Mucosa of descending colon (tissue), 3 donors: ENCODE data around the gene SEC16A. TPM values are rescaled to one million over a fixed set of nuclear protein-coding genes. Genes with fewer than 3 reads are reported as not detected.

ENCODE experiments used
- ATAC-seq: fragments of 200-7000 bp; cut with Tn5 transposase; one replicate; pipeline ENCODE4 v1.9.1; 2020; ENCODE audit warnings: mild to moderate bottlenecking, moderate library complexity
- DNase-seq, 3 donors: peaks; one replicate each; pipeline ENCODE4 v3.0.0-alpha.2; 2020
- H3K36me3 ChIP-seq: fragments of 200-600 bp; one replicate; pipeline ENCODE4 v1.8.0; 2021; ENCODE audit warnings: low read depth, mild to moderate bottlenecking
- H3K4me1 ChIP-seq: fragments of 200-600 bp; one replicate; pipeline ENCODE4 v1.8.0; 2021; ENCODE audit warnings: low read depth, mild to moderate bottlenecking
- H3K4me3 ChIP-seq: fragments of 200-600 bp; one replicate; pipeline ENCODE4 v1.8.0; 2021; ENCODE audit warnings: mild to moderate bottlenecking
- H3K9me3 ChIP-seq: fragments of 200-600 bp; one replicate; pipeline ENCODE4 v1.8.0; 2021; ENCODE audit warnings: mild to moderate bottlenecking
- CTCF ChIP-seq: fragments of 200-600 bp; IDR thresholded peaks from one replicate; pipeline ENCODE4 v1.8.0; 2022; ENCODE audit warnings: antibody characterized with exemption, mild to moderate bottlenecking
- intact Hi-C, 2 donors: fragments of 100-400 bp; cut with DNase I in 1 of 2; cut with micrococcal nuclease in 1 of 2; formaldehyde crosslinking; loops; one replicate each; pipeline versions ENCODE4 v1.11.0 to v1.11.1; 2022; cut with DNase I, micrococcal nuclease
- total RNA-seq, 3 donors: library from RNA; stranded (reverse); fragmentation: NEBNext Ultra II Directional in 2 of 3; extraction: Animal tissue kit (Norgen Biotek cat#: 25700) in 2 of 3; gene quantifications; one replicate each; pipeline versions ENCODE4 v1.2.1 to v1.2.4, GENCODE V29; 2021 to 2023
- donor health status: DM: no; HTN: no; CAD: no; lungs with moderate emphysema.
- donor health status: DM: no; HTN: no; CAD: no.
- donor health status: DM: no; HTN: yes; CAD: no.

SEC16A gene
- total RNA-seq, 3 donors from 2014 or later = 60.0 to 69.5 (median 69.3) TPM

DNA sequence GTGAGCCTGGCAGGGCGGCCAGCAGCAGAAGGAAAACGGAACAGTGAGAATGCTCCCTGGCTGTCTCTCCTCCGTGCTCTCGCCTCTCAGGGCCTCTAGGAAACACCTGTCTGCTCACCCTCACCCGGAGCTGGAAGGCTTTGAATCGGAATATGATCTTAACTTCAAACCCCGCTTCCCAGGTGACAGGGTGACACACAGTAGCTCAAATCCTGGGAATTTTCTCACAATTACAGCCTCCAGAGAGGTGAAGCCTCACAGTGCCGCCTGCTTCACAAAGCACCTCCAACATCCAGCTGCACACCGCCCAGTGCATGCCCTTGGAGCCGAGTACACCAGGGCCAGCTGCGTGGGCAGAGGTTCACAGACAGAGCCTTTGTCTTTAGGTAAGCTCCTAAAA, 12.5 kb downstream of the SEC16A start:
- no peaks in the 10 kb centered on the region for H3K9me3 ChIP-seq
- no peak for TF ChIP-seq CTCF
- H3K4me1 ChIP-seq = no peaks in the 10 kb centered on the region
- intact Hi-C loops = no loop called here
- H3K36me3 ChIP-seq = peaks cover 3% of the 10 kb centered on the region
- ATAC-seq (no peak), DNase-seq (no peak)
- no peak overlapping the region for H3K4me3 ChIP-seq

DNA sequence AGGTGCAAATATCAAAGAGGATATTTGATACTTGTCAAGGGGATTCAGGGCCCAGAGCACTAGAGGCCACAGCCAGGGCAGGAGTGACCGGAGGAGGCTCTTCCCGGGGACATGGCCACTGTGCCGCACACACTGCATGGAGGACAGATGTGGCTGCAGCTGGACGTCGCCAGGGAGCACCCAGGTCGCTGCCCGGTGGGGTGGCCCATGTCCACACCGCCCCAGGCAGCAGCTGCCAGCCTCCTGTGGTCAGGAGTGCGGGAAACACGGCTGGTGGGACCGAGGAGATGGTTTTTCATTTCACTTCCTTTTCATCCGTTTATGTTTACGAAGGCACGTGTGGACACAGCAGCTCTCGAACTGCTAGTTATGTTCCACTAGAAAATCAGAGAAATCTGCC, 15.1 kb downstream of the SEC16A start:
- no peak for TF ChIP-seq CTCF
- ATAC-seq = no peak
- Histone ChIP-seq H3K9me3 (no peaks in the 10 kb centered on the region), H3K4me1 (no peaks in the 10 kb centered on the region), H3K36me3 (peaks cover 10% of the 10 kb centered on the region), H3K4me3 (no peak overlapping the region)
- no peak for DNase-seq
- intact Hi-C loops = loop anchor here in 1 of 2 donors (5.0 kb wide), 1 partner anchor 140 kb away; the partner anchor contains the start of gene GPSM1

DNA sequence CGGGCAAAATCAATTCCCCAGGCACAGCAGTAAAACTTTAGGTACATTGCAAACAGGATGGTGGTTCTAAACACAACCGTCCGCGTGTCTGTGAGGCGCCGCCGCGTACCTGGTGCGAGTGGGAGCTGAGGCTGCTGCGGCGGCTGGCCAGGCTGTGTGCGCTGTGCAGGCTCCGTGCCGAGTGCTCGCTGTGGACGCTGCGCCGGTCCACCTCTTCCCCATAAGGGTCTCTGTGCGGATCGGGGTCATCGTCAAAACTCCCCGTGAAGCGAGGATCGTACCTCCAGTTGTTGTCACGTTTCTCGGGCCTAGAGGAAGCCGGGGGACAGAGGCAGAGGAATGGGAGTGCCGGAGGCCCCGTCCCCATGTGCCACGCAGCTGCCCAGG, 16.7 kb downstream of the SEC16A start:
- H3K4me1 ChIP-seq = no peaks in the 10 kb centered on the region
- peaks cover 10% of the 10 kb centered on the region for H3K36me3 ChIP-seq
- DNase-seq = no peak
- ATAC-seq = no peak
- no peak for TF ChIP-seq CTCF
- intact Hi-C loops = loop anchor here in 1 of 2 donors (5.0 kb wide), 1 partner anchor 139 kb away; the partner anchor contains the start of gene GPSM1
- no peak overlapping the region for H3K4me3 ChIP-seq
- H3K9me3 ChIP-seq = no peaks in the 10 kb centered on the region

DNA sequence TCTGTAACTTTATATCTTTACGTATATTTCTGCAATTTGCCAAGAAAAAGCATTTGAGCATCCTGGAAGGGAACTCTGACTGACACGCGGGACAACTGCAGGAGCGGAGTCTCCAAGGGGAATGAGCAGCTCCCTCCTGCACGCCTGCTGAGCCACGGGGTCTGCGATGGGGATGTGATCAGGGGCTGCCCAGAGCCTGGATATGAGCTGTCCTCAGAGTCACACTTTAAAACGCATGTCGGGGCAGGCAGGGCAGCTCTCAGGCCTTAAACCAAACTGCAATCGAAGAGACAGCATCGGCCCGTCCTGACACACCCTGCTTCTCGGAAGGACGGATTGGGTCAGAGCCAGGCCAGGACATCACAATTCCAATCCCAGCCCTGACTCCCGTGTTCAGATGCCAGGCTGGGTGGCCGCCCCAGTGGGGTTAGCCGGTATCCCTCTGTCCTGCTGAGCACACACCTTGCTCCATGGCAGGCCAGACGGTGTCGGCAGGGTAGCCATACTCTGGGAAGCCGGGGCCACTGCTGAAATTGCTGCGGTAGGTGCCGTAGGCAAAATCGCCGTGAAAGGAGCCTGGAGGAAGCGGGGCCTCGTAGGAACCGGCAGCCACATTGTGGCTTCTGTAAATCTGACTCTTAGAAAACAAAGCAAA, 17.2 kb downstream of the SEC16A start:
- DNase-seq (no peak), ATAC-seq (no peak)
- TF ChIP-seq CTCF = no peak
- H3K4me1 ChIP-seq = no peaks in the 10 kb centered on the region
- no peaks in the 10 kb centered on the region for H3K9me3 ChIP-seq
- H3K4me3 ChIP-seq = no peak overlapping the region
- peaks cover 10% of the 10 kb centered on the region for H3K36me3 ChIP-seq
- intact Hi-C loops = loop anchor here in 1 of 2 donors (5.0 kb wide), 1 partner anchor 138 kb away; the partner anchor contains the start of gene GPSM1

GRCh38 chr9:136464241-136464640, 18.6 kb downstream of the SEC16A start:
- DNase-seq (no peak), ATAC-seq (no peak)
- Histone ChIP-seq H3K4me1 (no peaks in the 10 kb centered on the region), H3K36me3 (peaks cover 16% of the 10 kb centered on the region), H3K9me3 (no peaks in the 10 kb centered on the region), H3K4me3 (no peak overlapping the region)
- intact Hi-C loops = no loop called here
- no peak for TF ChIP-seq CTCF
